Mammary epithelial cell (primary cell): ENCODE data around the gene PRICKLE2.

Experiments used
- EZH2 ChIP-seq: IDR thresholded peaks from 2 replicates; pipeline ENCODE4 v1.6.1; 2012; ENCODE audit warnings: low read length, inconsistent platforms, borderline replicate concordance
- TF ChIP-seq, protein P1 (sequence below), 2 donors: IDR thresholded peaks in 1 of 2; conservative IDR thresholded peaks in 1 of 2; 2 replicates each; pipeline ENCODE4 v1.5.1; 2011 to 2012; ENCODE audit warnings: inconsistent platforms in 2 of 2, low read length in 2 of 2, mild to moderate bottlenecking in 2 of 2, control low read depth in 1 of 2, low read depth in 1 of 2; ENCODE audit not compliant: insufficient read depth in 1 of 2; ENCODE audit errors: extremely low read depth in 1 of 2

DNA sequence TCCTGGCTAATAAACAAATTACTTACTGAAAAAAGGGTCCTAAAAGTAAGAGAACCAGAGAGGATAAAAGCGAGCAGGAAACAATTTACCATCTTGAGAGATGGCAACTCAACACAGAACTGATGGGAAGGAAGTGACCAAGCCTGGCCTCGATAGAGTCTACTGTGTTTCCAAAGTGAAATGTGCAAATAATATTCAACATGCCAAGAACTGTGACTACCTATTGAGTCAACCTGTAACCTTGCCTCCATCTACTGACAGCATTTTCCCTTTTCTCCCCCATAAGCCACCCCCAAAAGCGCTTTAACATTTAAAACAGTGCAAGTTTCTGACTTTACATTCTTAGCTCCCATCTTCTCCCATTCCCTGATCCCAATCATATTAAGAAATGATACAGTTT lies 126.6 kb downstream of the PRICKLE2 start:
- TF ChIP-seq, protein P1, sequence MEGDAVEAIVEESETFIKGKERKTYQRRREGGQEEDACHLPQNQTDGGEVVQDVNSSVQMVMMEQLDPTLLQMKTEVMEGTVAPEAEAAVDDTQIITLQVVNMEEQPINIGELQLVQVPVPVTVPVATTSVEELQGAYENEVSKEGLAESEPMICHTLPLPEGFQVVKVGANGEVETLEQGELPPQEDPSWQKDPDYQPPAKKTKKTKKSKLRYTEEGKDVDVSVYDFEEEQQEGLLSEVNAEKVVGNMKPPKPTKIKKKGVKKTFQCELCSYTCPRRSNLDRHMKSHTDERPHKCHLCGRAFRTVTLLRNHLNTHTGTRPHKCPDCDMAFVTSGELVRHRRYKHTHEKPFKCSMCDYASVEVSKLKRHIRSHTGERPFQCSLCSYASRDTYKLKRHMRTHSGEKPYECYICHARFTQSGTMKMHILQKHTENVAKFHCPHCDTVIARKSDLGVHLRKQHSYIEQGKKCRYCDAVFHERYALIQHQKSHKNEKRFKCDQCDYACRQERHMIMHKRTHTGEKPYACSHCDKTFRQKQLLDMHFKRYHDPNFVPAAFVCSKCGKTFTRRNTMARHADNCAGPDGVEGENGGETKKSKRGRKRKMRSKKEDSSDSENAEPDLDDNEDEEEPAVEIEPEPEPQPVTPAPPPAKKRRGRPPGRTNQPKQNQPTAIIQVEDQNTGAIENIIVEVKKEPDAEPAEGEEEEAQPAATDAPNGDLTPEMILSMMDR (conservative IDR thresholded peaks at IDR 0.05 in 1 of 2, IDR thresholded peaks at IDR 0.05 in 1 of 2; ENCODE audit: extremely low read depth in 1 of 2, insufficient read depth in 1 of 2, low read depth in 1 of 2, low read length in 2 of 2): no peak
- TF ChIP-seq EZH2: no peak
